GM23338 (cell line): ENCODE measurements around the gene HIVEP3.

Experiments
- CREB1 ChIP-seq: fragments of 250-450 bp; sonication (Bioruptor Pico); IDR thresholded peaks from 2 replicates; pipeline ENCODE4 v1.5.0; 2020; ENCODE audit warnings: low read depth, mild to moderate bottlenecking, moderate library complexity
- ETS1 ChIP-seq: IDR thresholded peaks from 2 replicates; pipeline ENCODE4 v1.6.1; 2016; ENCODE audit warnings: antibody characterized with exemption
- EZH2 ChIP-seq: fragments of 200-600 bp; sonication (generic); IDR thresholded peaks from one replicate; pipeline ENCODE4 v1.8.0; 2017; ENCODE audit warnings: antibody characterized with exemption, mild to moderate bottlenecking, low read depth; ENCODE audit not compliant: unreplicated experiment
- EZH2phosphoT487 ChIP-seq: fragments of 200-600 bp; sonication (generic); IDR thresholded peaks from one replicate; pipeline ENCODE4 v1.8.1; 2018; ENCODE audit warnings: antibody characterized with exemption; ENCODE audit not compliant: unreplicated experiment
- JUNB ChIP-seq: IDR thresholded peaks from one replicate; pipeline ENCODE4 v1.6.1; 2016; ENCODE audit warnings: antibody characterized with exemption; ENCODE audit not compliant: unreplicated experiment
- NANOG ChIP-seq: IDR thresholded peaks from 2 replicates; pipeline ENCODE4 v1.6.1; 2016; ENCODE audit warnings: antibody characterized with exemption, borderline replicate concordance
- POLR2AphosphoS5 ChIP-seq: IDR thresholded peaks from 2 replicates; pipeline ENCODE4 v1.6.1; 2016; ENCODE audit warnings: antibody characterized with exemption, low read depth
- REST ChIP-seq: IDR thresholded peaks from one replicate; pipeline ENCODE4 v1.6.1; 2018; ENCODE audit warnings: antibody characterized with exemption; ENCODE audit not compliant: unreplicated experiment
- STAT1 ChIP-seq: IDR thresholded peaks from one replicate; pipeline ENCODE4 v1.6.1; 2016; ENCODE audit warnings: antibody characterized with exemption; ENCODE audit not compliant: unreplicated experiment
- ZNF114 ChIP-seq: fragments of 250-450 bp; sonication (Bioruptor Pico); IDR thresholded peaks from 2 replicates; pipeline ENCODE4 v1.5.0; 2020; ENCODE audit warnings: mild to moderate bottlenecking, moderate library complexity
- ZNF331 ChIP-seq: fragments of 250-450 bp; sonication (Bioruptor Pico); IDR thresholded peaks from 2 replicates; pipeline ENCODE4 v1.5.0; 2020; ENCODE audit warnings: low read depth, mild to moderate bottlenecking, moderate library complexity
- TF ChIP-seq, protein P1 (sequence below), 2 experiments: fragments of 200-600 bp in 1 of 2; sonication (generic) in 1 of 2; conservative IDR thresholded peaks; 2 replicates each; pipeline versions ENCODE4 v1.5.1 to v1.6.1; 2016 to 2017; ENCODE audit warnings: antibody characterized with exemption in 2 of 2, low read depth in 2 of 2, mild to moderate bottlenecking in 2 of 2, moderate library complexity in 1 of 2
- TF ChIP-seq, protein P2 (sequence below): fragments of 250-450 bp; sonication (Bioruptor Pico); IDR thresholded peaks from 2 replicates; pipeline ENCODE4 v1.5.0; 2020; ENCODE audit warnings: mild to moderate bottlenecking, moderate library complexity

DNA sequence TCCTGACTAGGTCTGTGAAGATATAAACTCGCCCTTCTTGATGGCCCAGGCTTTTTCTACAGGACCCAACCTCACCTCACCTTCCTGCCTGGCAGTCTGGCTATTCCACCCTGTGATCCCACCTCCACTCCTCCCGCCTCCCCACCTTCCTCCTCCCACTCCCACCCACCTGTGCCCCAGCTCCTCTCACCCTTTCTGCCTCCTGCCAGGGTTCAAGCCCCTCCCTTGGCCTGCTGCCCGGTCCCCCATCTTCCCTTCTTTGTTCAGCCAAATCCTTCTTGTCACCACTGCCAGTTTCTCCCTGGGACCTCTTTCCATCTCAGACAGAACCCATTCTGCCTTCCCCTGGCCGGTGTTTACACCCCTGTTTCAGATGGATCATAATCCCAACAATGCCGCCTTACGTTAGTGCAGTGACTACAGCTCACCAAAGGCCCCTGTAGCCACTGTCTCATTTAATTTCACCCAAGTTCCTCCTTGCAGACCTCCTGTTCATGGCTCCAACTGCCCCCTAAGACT is 306.7 kb downstream of the HIVEP3 start:
- TF ChIP-seq EZH2 (no peak), CREB1 (CRISPR knock-in tag) (no peak), POLR2AphosphoS5 (no peak), REST (no peak), JUNB (no peak), EZH2phosphoT487 (no peak), ZNF114 (CRISPR knock-in tag) (no peak), ETS1 (no peak), NANOG (no peak), ZNF331 (CRISPR knock-in tag) (no peak), STAT1 (no peak)
- TF ChIP-seq, protein P1, sequence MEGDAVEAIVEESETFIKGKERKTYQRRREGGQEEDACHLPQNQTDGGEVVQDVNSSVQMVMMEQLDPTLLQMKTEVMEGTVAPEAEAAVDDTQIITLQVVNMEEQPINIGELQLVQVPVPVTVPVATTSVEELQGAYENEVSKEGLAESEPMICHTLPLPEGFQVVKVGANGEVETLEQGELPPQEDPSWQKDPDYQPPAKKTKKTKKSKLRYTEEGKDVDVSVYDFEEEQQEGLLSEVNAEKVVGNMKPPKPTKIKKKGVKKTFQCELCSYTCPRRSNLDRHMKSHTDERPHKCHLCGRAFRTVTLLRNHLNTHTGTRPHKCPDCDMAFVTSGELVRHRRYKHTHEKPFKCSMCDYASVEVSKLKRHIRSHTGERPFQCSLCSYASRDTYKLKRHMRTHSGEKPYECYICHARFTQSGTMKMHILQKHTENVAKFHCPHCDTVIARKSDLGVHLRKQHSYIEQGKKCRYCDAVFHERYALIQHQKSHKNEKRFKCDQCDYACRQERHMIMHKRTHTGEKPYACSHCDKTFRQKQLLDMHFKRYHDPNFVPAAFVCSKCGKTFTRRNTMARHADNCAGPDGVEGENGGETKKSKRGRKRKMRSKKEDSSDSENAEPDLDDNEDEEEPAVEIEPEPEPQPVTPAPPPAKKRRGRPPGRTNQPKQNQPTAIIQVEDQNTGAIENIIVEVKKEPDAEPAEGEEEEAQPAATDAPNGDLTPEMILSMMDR (conservative IDR thresholded peaks at IDR 0.05; ENCODE audit: low read depth in 2 of 2): no peak
- TF ChIP-seq, protein P2, sequence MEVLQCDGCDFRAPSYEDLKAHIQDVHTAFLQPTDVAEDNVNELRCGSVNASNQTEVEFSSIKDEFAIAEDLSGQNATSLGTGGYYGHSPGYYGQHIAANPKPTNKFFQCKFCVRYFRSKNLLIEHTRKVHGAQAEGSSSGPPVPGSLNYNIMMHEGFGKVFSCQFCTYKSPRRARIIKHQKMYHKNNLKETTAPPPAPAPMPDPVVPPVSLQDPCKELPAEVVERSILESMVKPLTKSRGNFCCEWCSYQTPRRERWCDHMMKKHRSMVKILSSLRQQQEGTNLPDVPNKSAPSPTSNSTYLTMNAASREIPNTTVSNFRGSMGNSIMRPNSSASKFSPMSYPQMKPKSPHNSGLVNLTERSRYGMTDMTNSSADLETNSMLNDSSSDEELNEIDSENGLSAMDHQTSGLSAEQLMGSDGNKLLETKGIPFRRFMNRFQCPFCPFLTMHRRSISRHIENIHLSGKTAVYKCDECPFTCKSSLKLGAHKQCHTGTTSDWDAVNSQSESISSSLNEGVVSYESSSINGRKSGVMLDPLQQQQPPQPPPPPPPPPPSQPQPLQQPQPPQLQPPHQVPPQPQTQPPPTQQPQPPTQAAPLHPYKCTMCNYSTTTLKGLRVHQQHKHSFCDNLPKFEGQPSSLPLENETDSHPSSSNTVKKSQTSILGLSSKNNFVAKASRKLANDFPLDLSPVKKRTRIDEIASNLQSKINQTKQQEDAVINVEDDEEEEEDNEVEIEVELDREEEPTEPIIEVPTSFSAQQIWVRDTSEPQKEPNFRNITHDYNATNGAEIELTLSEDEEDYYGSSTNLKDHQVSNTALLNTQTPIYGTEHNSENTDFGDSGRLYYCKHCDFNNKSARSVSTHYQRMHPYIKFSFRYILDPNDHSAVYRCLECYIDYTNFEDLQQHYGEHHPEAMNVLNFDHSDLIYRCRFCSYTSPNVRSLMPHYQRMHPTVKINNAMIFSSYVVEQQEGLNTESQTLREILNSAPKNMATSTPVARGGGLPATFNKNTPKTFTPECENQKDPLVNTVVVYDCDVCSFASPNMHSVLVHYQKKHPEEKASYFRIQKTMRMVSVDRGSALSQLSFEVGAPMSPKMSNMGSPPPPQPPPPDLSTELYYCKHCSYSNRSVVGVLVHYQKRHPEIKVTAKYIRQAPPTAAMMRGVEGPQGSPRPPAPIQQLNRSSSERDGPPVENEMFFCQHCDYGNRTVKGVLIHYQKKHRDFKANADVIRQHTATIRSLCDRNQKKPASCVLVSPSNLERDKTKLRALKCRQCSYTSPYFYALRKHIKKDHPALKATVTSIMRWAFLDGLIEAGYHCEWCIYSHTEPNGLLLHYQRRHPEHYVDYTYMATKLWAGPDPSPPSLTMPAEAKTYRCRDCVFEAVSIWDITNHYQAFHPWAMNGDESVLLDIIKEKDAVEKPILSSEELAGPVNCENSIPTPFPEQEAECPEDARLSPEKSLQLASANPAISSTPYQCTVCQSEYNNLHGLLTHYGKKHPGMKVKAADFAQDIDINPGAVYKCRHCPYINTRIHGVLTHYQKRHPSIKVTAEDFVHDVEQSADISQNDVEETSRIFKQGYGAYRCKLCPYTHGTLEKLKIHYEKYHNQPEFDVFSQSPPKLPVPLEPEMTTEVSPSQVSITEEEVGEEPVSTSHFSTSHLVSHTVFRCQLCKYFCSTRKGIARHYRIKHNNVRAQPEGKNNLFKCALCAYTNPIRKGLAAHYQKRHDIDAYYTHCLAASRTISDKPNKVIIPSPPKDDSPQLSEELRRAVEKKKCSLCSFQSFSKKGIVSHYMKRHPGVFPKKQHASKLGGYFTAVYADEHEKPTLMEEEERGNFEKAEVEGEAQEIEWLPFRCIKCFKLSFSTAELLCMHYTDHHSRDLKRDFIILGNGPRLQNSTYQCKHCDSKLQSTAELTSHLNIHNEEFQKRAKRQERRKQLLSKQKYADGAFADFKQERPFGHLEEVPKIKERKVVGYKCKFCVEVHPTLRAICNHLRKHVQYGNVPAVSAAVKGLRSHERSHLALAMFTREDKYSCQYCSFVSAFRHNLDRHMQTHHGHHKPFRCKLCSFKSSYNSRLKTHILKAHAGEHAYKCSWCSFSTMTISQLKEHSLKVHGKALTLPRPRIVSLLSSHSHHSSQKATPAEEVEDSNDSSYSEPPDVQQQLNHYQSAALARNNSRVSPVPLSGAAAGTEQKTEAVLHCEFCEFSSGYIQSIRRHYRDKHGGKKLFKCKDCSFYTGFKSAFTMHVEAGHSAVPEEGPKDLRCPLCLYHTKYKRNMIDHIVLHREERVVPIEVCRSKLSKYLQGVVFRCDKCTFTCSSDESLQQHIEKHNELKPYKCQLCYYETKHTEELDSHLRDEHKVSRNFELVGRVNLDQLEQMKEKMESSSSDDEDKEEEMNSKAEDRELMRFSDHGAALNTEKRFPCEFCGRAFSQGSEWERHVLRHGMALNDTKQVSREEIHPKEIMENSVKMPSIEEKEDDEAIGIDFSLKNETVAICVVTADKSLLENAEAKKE (CRISPR knock-in tag): no peak
